GM19463 (cell line): ENCODE results near the gene ZNF841.
"Not testable (repeated sequence)": the region's sequence is repeated elsewhere in the genome, so short reads cannot be mapped to it uniquely, and the experiment has no call there.

Experiments used
- ATAC-seq: cut with Tn5 transposase; IDR thresholded peaks from one replicate; pipeline ENCODE4 v1.9.1; 2021; ENCODE audit warnings: mild to moderate bottlenecking, moderate library complexity; ENCODE audit not compliant: unreplicated experiment

ZNF841 gene

GRCh38 chr19:52095172-52096014, at the start of gene ZNF841:
Gene ZNF841, minus strand, starts transcription at chr19:52095765. Its CDS starts 10,964 bp downstream, at chr19:52084801.
- ATAC-seq, result peak; percentile 93

- ATAC-seq, result no peak
Measured at GRCh38 chr19:52142001-52142595, 46.5 kb upstream of the ZNF841 start.

- no peak for ATAC-seq
Measured at GRCh38 chr19:52141203-52141602, 45.6 kb upstream of the ZNF841 start.

- peak; percentile 97 for ATAC-seq
Measured at GRCh38 chr19:52140032-52140710, 44.6 kb upstream of the ZNF841 start.

GRCh38 chr19:52139252-52140031, 43.9 kb upstream of the ZNF841 start, which contains the start of gene ZNF616:
Gene ZNF616, minus strand, starts transcription at chr19:52139938. Its CDS starts 9,426 bp downstream, at chr19:52130512.
- peak; percentile 72 for ATAC-seq

- ATAC-seq, result no peak
Measured at GRCh38 chr19:52138983-52139251, 43.4 kb upstream of the ZNF841 start.

GRCh38 chr19:52138278-52138982, 42.9 kb upstream of the ZNF841 start:
- no peak for ATAC-seq

- no peak for ATAC-seq
Measured at GRCh38 chr19:52120286-52120685, 24.7 kb upstream of the ZNF841 start.

- ATAC-seq, result no peak
Measured at GRCh38 chr19:52115526-52116053, 20.0 kb upstream of the ZNF841 start.

- no peak for ATAC-seq
Measured at GRCh38 chr19:52114691-52115090, 19.1 kb upstream of the ZNF841 start.

GRCh38 chr19:52112624-52113023, 17.1 kb upstream of the ZNF841 start:
- no peak for ATAC-seq

- no peak for ATAC-seq
Measured at GRCh38 chr19:52110780-52111179, 15.2 kb upstream of the ZNF841 start.

- no peak for ATAC-seq
Measured at GRCh38 chr19:52102782-52103181, 7.2 kb upstream of the ZNF841 start.

- ATAC-seq, result no peak
Measured at GRCh38 chr19:52101866-52102562, 6.4 kb upstream of the ZNF841 start.

- ATAC-seq, result no peak
Measured at GRCh38 chr19:52099497-52100138, 4.1 kb upstream of the ZNF841 start.

GRCh38 chr19:52096416-52096815, 851 bp upstream of the ZNF841 start:
- not testable (repeated sequence) for ATAC-seq

- ATAC-seq, result no peak
Measured at GRCh38 chr19:52094526-52095130, 937 bp downstream of the ZNF841 start.

GRCh38 chr19:52086481-52086880, 9.1 kb downstream of the ZNF841 start:
- ATAC-seq, result no peak

- no peak for ATAC-seq
Measured at GRCh38 chr19:52070496-52070895, 25.1 kb downstream of the ZNF841 start.
